ENCODE measurements around the gene TSPAN18.

DNA sequence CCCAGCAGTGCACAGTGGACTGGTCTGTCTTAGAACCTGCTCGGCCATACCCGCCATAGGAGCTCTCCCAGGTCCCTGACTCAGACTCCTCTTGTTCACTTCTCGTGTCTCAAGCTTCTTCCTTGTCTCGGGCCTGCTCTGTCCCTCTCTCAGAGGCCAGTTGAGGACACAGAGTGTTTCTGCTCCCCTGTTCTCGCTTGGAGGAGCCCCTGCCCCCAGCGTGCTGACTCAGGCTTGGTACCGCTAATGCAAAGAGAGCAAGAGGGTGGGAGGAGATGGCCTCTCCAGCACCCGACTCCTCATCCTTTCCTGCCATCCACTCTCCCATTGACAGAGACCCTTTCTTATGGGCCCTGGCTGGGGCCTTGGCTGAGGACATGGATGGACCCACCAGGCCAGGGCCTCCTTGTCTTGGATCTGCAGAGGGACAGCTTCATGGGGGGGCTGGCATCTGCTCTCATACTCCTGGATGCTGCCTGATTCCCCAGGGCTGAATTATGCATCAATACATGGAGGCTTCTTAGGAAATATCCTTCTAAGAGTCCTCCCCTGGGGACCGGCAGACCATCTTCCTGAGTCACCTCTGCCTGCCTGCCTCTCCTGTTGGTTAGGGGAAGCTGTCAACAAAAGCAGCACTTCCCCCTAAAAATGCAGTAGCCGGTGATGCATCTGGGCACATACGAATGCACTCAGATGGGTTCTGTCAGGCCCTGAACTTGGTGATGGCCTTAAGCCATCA, 15.9 kb downstream of the TSPAN18 start:
- TF ChIP-seq, protein P1, sequence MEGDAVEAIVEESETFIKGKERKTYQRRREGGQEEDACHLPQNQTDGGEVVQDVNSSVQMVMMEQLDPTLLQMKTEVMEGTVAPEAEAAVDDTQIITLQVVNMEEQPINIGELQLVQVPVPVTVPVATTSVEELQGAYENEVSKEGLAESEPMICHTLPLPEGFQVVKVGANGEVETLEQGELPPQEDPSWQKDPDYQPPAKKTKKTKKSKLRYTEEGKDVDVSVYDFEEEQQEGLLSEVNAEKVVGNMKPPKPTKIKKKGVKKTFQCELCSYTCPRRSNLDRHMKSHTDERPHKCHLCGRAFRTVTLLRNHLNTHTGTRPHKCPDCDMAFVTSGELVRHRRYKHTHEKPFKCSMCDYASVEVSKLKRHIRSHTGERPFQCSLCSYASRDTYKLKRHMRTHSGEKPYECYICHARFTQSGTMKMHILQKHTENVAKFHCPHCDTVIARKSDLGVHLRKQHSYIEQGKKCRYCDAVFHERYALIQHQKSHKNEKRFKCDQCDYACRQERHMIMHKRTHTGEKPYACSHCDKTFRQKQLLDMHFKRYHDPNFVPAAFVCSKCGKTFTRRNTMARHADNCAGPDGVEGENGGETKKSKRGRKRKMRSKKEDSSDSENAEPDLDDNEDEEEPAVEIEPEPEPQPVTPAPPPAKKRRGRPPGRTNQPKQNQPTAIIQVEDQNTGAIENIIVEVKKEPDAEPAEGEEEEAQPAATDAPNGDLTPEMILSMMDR (IDR thresholded peaks at IDR 0.05 in 4 of 5, conservative IDR thresholded peaks at IDR 0.05 in 1 of 5), result no peak
- no peak for TF ChIP-seq POLR2A (IDR thresholded peaks at IDR 0.05)

All from gastrocnemius medialis (tissue), 4 donors.